HCT116 (cell line): ENCODE data around the gene KANK2. TPM values are rescaled to one million over a fixed set of nuclear protein-coding genes. Genes with fewer than 3 reads are reported as not detected.

Source experiments
- ATAC-seq: fragments of 200-7000 bp; cut with Tn5 transposase; 2 replicates; pipeline ENCODE4 v1.9.1; 2020; ENCODE audit warnings: mild to moderate bottlenecking, moderate library complexity
- BruUV-seq: library from RNA; stranded (reverse); fragments of 400-500 nt; replicated peaks from 2 replicates; lab custom pipeline; 2021; lab: Mats Ljungman, UMichigan
- CTCF ChIA-PET: fragments of 300-600 bp; sonication (Branson Sonifier 250); formaldehyde crosslinking; loops from one replicate; lab custom pipeline; 2021; ENCODE audit warnings: antibody characterized with exemption; lab: Charles Lee
- POLR2A ChIA-PET: fragments of 300-600, 350-600 bp; sonication (Branson Sonifier 250); formaldehyde crosslinking; loops from one replicate; lab custom pipeline; 2021; ENCODE audit warnings: antibody characterized with exemption; lab: Charles Lee
- RAD21 ChIA-PET, 2 experiments: fragments of 300-600 bp; sonication (Branson Sonifier 250); formaldehyde crosslinking; loops; one replicate each; lab custom pipeline; 2023; ENCODE audit warnings: low total read pairs in 2 of 2; ENCODE audit not compliant: uncharacterized antibody in 2 of 2, unreplicated experiment in 2 of 2, low non-redundant PET in 1 of 2; lab: Charles Lee
- DNase-seq: peaks from one replicate; pipeline ENCODE4 v3.0.0-alpha.2; 2010; ENCODE audit warnings: low read depth, low spot score
- H2AFZ ChIP-seq: fragments of 200-600 bp; shearing (Covaris generic), sonication (generic); 2 replicates; pipeline ENCODE4 v1.6.1; 2017; ENCODE audit warnings: low read depth, mixed run types, mixed read lengths, antibody characterized with exemption, low read length; ENCODE audit not compliant: poor library complexity, severe bottlenecking
- H3K27ac ChIP-seq: 2 replicates; pipeline ENCODE4 v1.5.1; 2012; ENCODE audit warnings: low read depth, low read length
- H3K27me3 ChIP-seq: fragments of 200-600 bp; sonication (generic); 2 replicates; pipeline ENCODE4 v1.6.1; 2016; ENCODE audit warnings: mixed run types, low read length, mixed read lengths; ENCODE audit not compliant: insufficient read depth
- H3K36me3 ChIP-seq, 2 experiments: fragments of 200-500 bp in 1 of 2; fragments of 200-600 bp in 1 of 2; sonication (Bioruptor generic) in 1 of 2; sonication (generic) in 1 of 2; 2 replicates each; pipeline versions ENCODE4 v1.5.1 to v1.6.1; 2014 to 2016; ENCODE audit warnings: low read length in 2 of 2, inconsistent platforms in 1 of 2, mixed read lengths in 1 of 2, mixed run types in 1 of 2; ENCODE audit not compliant: insufficient read depth in 2 of 2, control insufficient read depth in 1 of 2
- H3K4me1 ChIP-seq, 2 experiments: fragments of 200-600 bp in 1 of 2; sonication (generic) in 1 of 2; 2 replicates each; pipeline versions ENCODE4 v1.5.1 to v1.6.1; 2012 to 2017; ENCODE audit warnings: low read length in 2 of 2, inconsistent platforms in 1 of 2, mild to moderate bottlenecking in 1 of 2, mixed read lengths in 1 of 2, mixed run types in 1 of 2, moderate library complexity in 1 of 2; ENCODE audit not compliant: insufficient read depth in 2 of 2, control insufficient read depth in 1 of 2
- H3K4me2 ChIP-seq: fragments of 200-600 bp; sonication (generic); 2 replicates; pipeline ENCODE4 v1.6.1; 2017; ENCODE audit warnings: mixed run types, low read length, mixed read lengths
- H3K4me3 ChIP-seq, 2 experiments: fragments of 200-600 bp in 1 of 2; sonication (generic) in 1 of 2; replicated peaks in 1 of 2; 2 replicates each; pipeline ENCODE4 v1.5.1; 2011 to 2016; ENCODE audit warnings: low read length in 2 of 2, control low read depth in 1 of 2, low read depth in 1 of 2, mild to moderate bottlenecking in 1 of 2, mixed read lengths in 1 of 2, mixed run types in 1 of 2
- H3K79me2 ChIP-seq: fragments of 200-600 bp; sonication (generic); 2 replicates; pipeline ENCODE4 v1.6.1; 2017; ENCODE audit warnings: mild to moderate bottlenecking, mixed run types, low read length, moderate library complexity, mixed read lengths; ENCODE audit not compliant: insufficient read depth
- H3K9ac ChIP-seq: fragments of 200-600 bp; sonication (generic); 2 replicates; pipeline ENCODE4 v1.6.1; 2016; ENCODE audit warnings: low read length, mixed read lengths
- H3K9me2 ChIP-seq: fragments of 200-600 bp; sonication (generic), shearing (Covaris generic); 2 replicates; pipeline ENCODE4 v1.6.1; 2017; ENCODE audit warnings: mixed run types, mild to moderate bottlenecking, moderate library complexity; ENCODE audit not compliant: insufficient read depth
- H3K9me3 ChIP-seq, 2 experiments: fragments of 200-500 bp in 1 of 2; fragments of 200-600 bp in 1 of 2; sonication (Bioruptor generic) in 1 of 2; sonication (generic) in 1 of 2; 2 replicates each; pipeline ENCODE4 v1.6.1; 2014 to 2017; ENCODE audit warnings: low read length in 2 of 2, mixed read lengths in 2 of 2, inconsistent platforms in 1 of 2, low read depth in 1 of 2, mild to moderate bottlenecking in 1 of 2, mixed run types in 1 of 2, moderate library complexity in 1 of 2; ENCODE audit not compliant: control insufficient read depth in 1 of 2, insufficient read depth in 1 of 2
- H4K20me1 ChIP-seq: fragments of 200-600 bp; sonication (generic), shearing (Covaris generic); 2 replicates; pipeline ENCODE4 v1.6.1; 2017; ENCODE audit warnings: mixed run types, mild to moderate bottlenecking, moderate library complexity; ENCODE audit not compliant: insufficient read depth
- ATF3 ChIP-seq: IDR thresholded peaks from 2 replicates; pipeline ENCODE4 v1.6.1; 2012
- EZH2 ChIP-seq: fragments of 200-600 bp; sonication (generic); IDR thresholded peaks from 2 replicates; pipeline ENCODE4 v1.6.1; 2017; ENCODE audit warnings: antibody characterized with exemption, mixed run types
- FOSL1 ChIP-seq: IDR thresholded peaks from 2 replicates; pipeline ENCODE4 v1.6.1; 2012; ENCODE audit warnings: low read depth
- JUND ChIP-seq: IDR thresholded peaks from 2 replicates; pipeline ENCODE4 v1.6.1; 2012
- MAX ChIP-seq: IDR thresholded peaks from 2 replicates; pipeline ENCODE4 v1.6.1; 2012
- RAD21 ChIP-seq: IDR thresholded peaks from 2 replicates; pipeline ENCODE4 v1.6.1; 2012; ENCODE audit warnings: low read depth, mild to moderate bottlenecking
- SIN3A ChIP-seq: IDR thresholded peaks from 2 replicates; pipeline ENCODE4 v1.6.1; 2012; ENCODE audit warnings: low read depth
- SRF ChIP-seq: IDR thresholded peaks from 2 replicates; pipeline ENCODE4 v1.6.1; 2012; ENCODE audit warnings: low read depth
- YY1 ChIP-seq: IDR thresholded peaks from 2 replicates; pipeline ENCODE4 v1.6.1; 2011; ENCODE audit warnings: low read length, low read depth, moderate library complexity, mild to moderate bottlenecking; ENCODE audit not compliant: insufficient replicate concordance; ENCODE audit errors: extremely low read depth
- ZFX ChIP-seq: fragments of 450-650 bp; IDR thresholded peaks from 2 replicates; pipeline ENCODE4 v1.6.1; 2017
- intact Hi-C: fragments of 100-400 bp; cut with micrococcal nuclease; formaldehyde crosslinking; loops from 2 replicates; pipeline ENCODE4 v1.10.0; 2022
- total RNA-seq: library from RNA; stranded (reverse); gene quantifications from one replicate; pipeline ENCODE4 v1.2.1, GENCODE V29; 2021; ENCODE audit not compliant: unreplicated experiment

KANK2 gene
- total RNA-seq, 1 experiment from 2014 or later = 43.6 TPM

GRCh38 chr19:11238781-11239376, 41.5 kb upstream of the KANK2 start:
- no peak for TF ChIP-seq RAD21
- TF ChIP-seq YY1 = no peak
- TF ChIP-seq EZH2 = no peak
- TF ChIP-seq JUND = no peak
- no peak for TF ChIP-seq SRF
- no peak for TF ChIP-seq ZFX
- no peak for TF ChIP-seq FOSL1
- TF ChIP-seq, all 23 proteins: peak for 0
- Histone ChIP-seq H3K27me3 (no peaks in the 10 kb centered on the region), H3K4me1 (peaks cover 4 to 5% of the 10 kb centered on the region in 2 experiments; a peak in 3 of 4 replicates), H3K4me3 (no peak overlapping the region), H3K36me3 (peaks cover 3% of the 10 kb centered on the region in 2 experiments; a peak in 2 of 4 replicates), H3K27ac (no peak overlapping the region), H3K9me3 (no peaks in the 10 kb centered on the region), H3K9me2 (no peaks in the 10 kb centered on the region), H3K4me2 (no peak overlapping the region), H3K9ac (no peak overlapping the region), H4K20me1 (no peaks in the 10 kb centered on the region), H3K79me2 (no peaks in the 10 kb centered on the region), H2AFZ (no peak overlapping the region)
- ChIA-PET CTCF (no interaction called here), RAD21 (no interaction called here), POLR2A (no interaction called here)
- ATAC-seq (no peak), DNase-seq (no peak)
- no TSS peak for BruUV-seq
- intact Hi-C loops = no loop called here

GRCh38 chr19:11238041-11238440, 40.7 kb upstream of the KANK2 start:
- BruUV-seq = no TSS peak
- H2AFZ ChIP-seq = no peak overlapping the region
- no peaks in the 10 kb centered on the region for H3K9me2 ChIP-seq
- TF ChIP-seq ZFX (no peak), JUND (no peak), MAX (no peak), ATF3 (no peak), SIN3A (no peak)
- no peak for ATAC-seq
- no peaks in the 10 kb centered on the region; a peak in 1 of 4 replicates for H3K4me1 ChIP-seq
- no peaks in the 10 kb centered on the region for H3K27me3 ChIP-seq
- H3K4me2 ChIP-seq = no peak overlapping the region
- H3K9me3 ChIP-seq = no peaks in the 10 kb centered on the region
- intact Hi-C loops = no loop called here
- no peak overlapping the region for H3K9ac ChIP-seq
- H3K79me2 ChIP-seq = no peaks in the 10 kb centered on the region
- peaks cover 3 to 6% of the 10 kb centered on the region in 2 experiments; a peak in 2 of 4 replicates for H3K36me3 ChIP-seq
- ChIA-PET CTCF (no interaction called here), RAD21 (no interaction called here), POLR2A (no interaction called here)
- H4K20me1 ChIP-seq = no peaks in the 10 kb centered on the region
- no peak overlapping the region for H3K27ac ChIP-seq
- H3K4me3 ChIP-seq = no peak overlapping the region
- no peak for DNase-seq
